H9 (cell line): ENCODE data around the gene PHOX2A. TPM values are rescaled to one million over a fixed set of nuclear protein-coding genes. Genes with fewer than 3 reads are reported as not detected.

Experiments
- DNase-seq: peaks from one replicate; pipeline ENCODE4 v3.0.0-alpha.2; 2017
- H2AFZ ChIP-seq: one replicate; pipeline ENCODE4 v1.6.1; 2013; ENCODE audit warnings: mild to moderate bottlenecking, low read length, control low read depth, moderate library complexity
- H2AK5ac ChIP-seq: 2 replicates; pipeline ENCODE4 v1.6.1; 2013; ENCODE audit warnings: low read length, control low read depth, mixed read lengths; ENCODE audit not compliant: insufficient read length
- H2BK120ac ChIP-seq: one replicate; pipeline ENCODE4 v1.6.1; 2013; ENCODE audit warnings: low read depth, mild to moderate bottlenecking, low read length, control low read depth, inconsistent platforms; ENCODE audit not compliant: poor library complexity, severe bottlenecking
- H2BK12ac ChIP-seq: 2 replicates; pipeline ENCODE4 v1.6.1; 2013; ENCODE audit warnings: low read length, control low read depth, mixed read lengths, low read depth; ENCODE audit not compliant: insufficient read length
- H2BK15ac ChIP-seq: 2 replicates; pipeline ENCODE4 v1.6.1; 2013; ENCODE audit warnings: low read depth, low read length, control low read depth
- H2BK20ac ChIP-seq: one replicate; pipeline ENCODE4 v1.6.1; 2013; ENCODE audit warnings: low read depth, mild to moderate bottlenecking, low read length, control low read depth, inconsistent platforms; ENCODE audit not compliant: poor library complexity, severe bottlenecking
- H2BK5ac ChIP-seq: 2 replicates; pipeline ENCODE4 v1.6.1; 2013; ENCODE audit warnings: low read length, control low read depth, mixed read lengths; ENCODE audit not compliant: insufficient read length
- H3K14ac ChIP-seq: 2 replicates; pipeline ENCODE4 v1.6.1; 2013; ENCODE audit warnings: low read length, control low read depth; ENCODE audit not compliant: insufficient read depth
- H3K18ac ChIP-seq: 2 replicates; pipeline ENCODE4 v1.6.1; 2013; ENCODE audit warnings: low read depth, mild to moderate bottlenecking, mixed read lengths, low read length, control low read depth; ENCODE audit not compliant: insufficient read length
- H3K23ac ChIP-seq: 2 replicates; pipeline ENCODE4 v1.6.1; 2013; ENCODE audit warnings: low read length, control low read depth, mixed read lengths, low read depth; ENCODE audit not compliant: insufficient read length
- H3K23me2 ChIP-seq: 2 replicates; pipeline ENCODE4 v1.6.1; 2013; ENCODE audit warnings: low read depth, mild to moderate bottlenecking, mixed read lengths, low read length, control low read depth; ENCODE audit not compliant: insufficient read length, poor library complexity, severe bottlenecking
- H3K27ac ChIP-seq: 2 replicates; pipeline ENCODE4 v1.5.1; 2013; ENCODE audit warnings: low read length, control low read depth, mixed read lengths, low read depth; ENCODE audit not compliant: insufficient read length
- H3K27me3 ChIP-seq: 2 replicates; pipeline ENCODE4 v1.6.1; 2013; ENCODE audit warnings: low read length, control low read depth, inconsistent platforms; ENCODE audit not compliant: insufficient read depth
- H3K4ac ChIP-seq: 2 replicates; pipeline ENCODE4 v1.6.1; 2013; ENCODE audit warnings: low read depth, mild to moderate bottlenecking, control low read depth, inconsistent platforms, low read length, moderate library complexity
- H3K4me1 ChIP-seq: 2 replicates; pipeline ENCODE4 v1.6.1; 2013; ENCODE audit warnings: low read length, control low read depth, inconsistent platforms; ENCODE audit not compliant: insufficient read depth
- H3K4me2 ChIP-seq: 2 replicates; pipeline ENCODE4 v1.6.1; 2013; ENCODE audit warnings: low read length, control low read depth, mixed read lengths; ENCODE audit not compliant: insufficient read length, insufficient read depth
- H3K56ac ChIP-seq: 2 replicates; pipeline ENCODE4 v1.6.1; 2013; ENCODE audit warnings: low read depth, mild to moderate bottlenecking, mixed read lengths, low read length, control low read depth; ENCODE audit not compliant: insufficient read length
- H3K79me1 ChIP-seq: 2 replicates; pipeline ENCODE4 v1.6.1; 2013; ENCODE audit warnings: low read depth, mild to moderate bottlenecking, moderate library complexity, low read length, control low read depth, inconsistent platforms; ENCODE audit not compliant: insufficient read depth, poor library complexity, severe bottlenecking
- H3K79me2 ChIP-seq: 2 replicates; pipeline ENCODE4 v1.6.1; 2013; ENCODE audit warnings: low read length, control low read depth, inconsistent platforms; ENCODE audit not compliant: insufficient read depth
- H3K9ac ChIP-seq: 2 replicates; pipeline ENCODE4 v1.6.1; 2013; ENCODE audit warnings: low read length, control low read depth, mixed read lengths; ENCODE audit not compliant: insufficient read length; ENCODE audit errors: extremely low read depth
- H3K9me3 ChIP-seq: one replicate; pipeline ENCODE4 v1.6.1; 2013; ENCODE audit warnings: low read depth, low read length, inconsistent platforms; ENCODE audit not compliant: control insufficient read depth
- H3T11ph ChIP-seq: one replicate; pipeline ENCODE4 v1.6.1; 2013; ENCODE audit warnings: mild to moderate bottlenecking, low read length, control low read depth, inconsistent platforms
- H4K20me1 ChIP-seq: one replicate; pipeline ENCODE4 v1.6.1; 2013; ENCODE audit not compliant: control insufficient read depth, insufficient read length, insufficient read depth
- H4K5ac ChIP-seq: 2 replicates; pipeline ENCODE4 v1.6.1; 2013; ENCODE audit warnings: low read depth, mild to moderate bottlenecking, mixed read lengths, low read length, control low read depth; ENCODE audit not compliant: insufficient read length
- H4K8ac ChIP-seq: replicated peaks from 2 replicates; pipeline ENCODE4 v1.6.1; 2013; ENCODE audit warnings: low read length, control low read depth, mixed read lengths, low read depth; ENCODE audit not compliant: insufficient read length
- H4K91ac ChIP-seq: 2 replicates; pipeline ENCODE4 v1.6.1; 2013; ENCODE audit warnings: low read depth, mild to moderate bottlenecking, moderate library complexity, mixed read lengths, low read length, control low read depth; ENCODE audit not compliant: insufficient read length
- H3K27ac Mint-ChIP-seq, 3 experiments: 2 replicates in 2 of 3; 3 replicates in 1 of 3; pipeline ENCODE4 v1.8.0; 2020 to 2021; ENCODE audit warnings: mixed read lengths in 3 of 3, mild to moderate bottlenecking in 1 of 3, moderate library complexity in 1 of 3
- H3K27me3 Mint-ChIP-seq: 2 replicates; pipeline ENCODE4 v1.8.0; 2021; ENCODE audit warnings: low read depth, mild to moderate bottlenecking, moderate library complexity, mixed read lengths
- H3K36me3 Mint-ChIP-seq, 3 experiments: 2 replicates in 2 of 3; 3 replicates in 1 of 3; pipeline ENCODE4 v1.8.0; 2020 to 2021; ENCODE audit warnings: low read depth in 3 of 3, mixed read lengths in 3 of 3; ENCODE audit not compliant: insufficient read depth in 1 of 3
- H3K4me1 Mint-ChIP-seq, 2 experiments: 2 replicates each; pipeline ENCODE4 v1.8.0; 2020; ENCODE audit warnings: mixed read lengths in 2 of 2
- H3K4me3 Mint-ChIP-seq, 2 experiments: 2 replicates in 1 of 2; 3 replicates in 1 of 2; pipeline ENCODE4 v1.8.0; 2020 to 2021; ENCODE audit warnings: mild to moderate bottlenecking in 2 of 2, mixed read lengths in 2 of 2, moderate library complexity in 1 of 2
- H3K9me3 Mint-ChIP-seq, 2 experiments: 2 replicates in 1 of 2; 3 replicates in 1 of 2; pipeline ENCODE4 v1.8.0; 2020; ENCODE audit warnings: mild to moderate bottlenecking in 2 of 2, mixed read lengths in 2 of 2, moderate library complexity in 1 of 2
- WGBS: extraction: QIAGEN DNeasy Blood & Tissue Kit; methylation state at CpG from one replicate; pipeline ENCODE4 v1.1.7; 2013; ENCODE audit warnings: missing lambda C conversion rate, low lambda C conversion rate, mixed read lengths; ENCODE audit not compliant: insufficient read length; ENCODE audit errors: extremely low coverage; 5-methylcytosine and 5-hydroxymethylcytosine counted together
- total RNA-seq: library from RNA; stranded (reverse); gene quantifications from 2 replicates; pipeline ENCODE4 v1.2.1, GENCODE V29; 2021
- TF ChIP-seq, protein P1 (sequence below): fragments of 200-600 bp; sonication (generic); conservative IDR thresholded peaks from 3 replicates; pipeline ENCODE4 v1.8.0; 2021; ENCODE audit warnings: antibody characterized with exemption, mild to moderate bottlenecking

PHOX2A gene
- total RNA-seq, 1 experiment from 2014 or later, result 1.4 TPM

DNA sequence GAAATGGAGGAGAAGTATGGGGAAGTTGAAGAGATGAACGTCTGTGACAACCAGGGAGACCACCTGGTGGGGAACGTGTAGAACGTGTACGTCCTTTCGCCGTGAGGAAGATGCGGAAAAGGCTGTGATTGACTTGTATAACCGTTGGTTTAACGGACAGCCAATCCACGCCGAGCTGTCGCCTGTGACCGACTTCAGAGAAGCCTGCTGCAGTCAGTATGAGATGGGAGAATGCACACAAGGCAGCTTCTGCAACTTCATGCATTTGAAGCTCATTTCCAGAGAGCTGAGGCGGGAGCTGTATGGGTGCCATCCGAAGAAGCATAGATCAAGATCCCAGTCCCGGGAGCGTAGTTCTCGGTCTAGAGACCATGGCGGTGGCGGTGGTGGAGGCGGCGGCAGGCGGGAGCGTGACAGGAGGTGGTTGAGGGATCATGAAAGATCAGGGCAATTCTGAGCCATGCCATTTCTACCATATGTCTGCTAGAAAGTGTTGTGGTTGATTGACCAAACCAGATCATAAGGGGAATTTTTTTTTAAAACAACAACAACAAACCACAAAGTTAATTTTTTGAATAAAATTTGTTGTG is 36.8 kb upstream of the PHOX2A start:
- H3K79me1 ChIP-seq, result no peaks in the 10 kb centered on the region
- no peak overlapping the region for H3K56ac ChIP-seq
- no peaks in the 10 kb centered on the region for H3K9me3 ChIP-seq
- TF ChIP-seq, protein P1, sequence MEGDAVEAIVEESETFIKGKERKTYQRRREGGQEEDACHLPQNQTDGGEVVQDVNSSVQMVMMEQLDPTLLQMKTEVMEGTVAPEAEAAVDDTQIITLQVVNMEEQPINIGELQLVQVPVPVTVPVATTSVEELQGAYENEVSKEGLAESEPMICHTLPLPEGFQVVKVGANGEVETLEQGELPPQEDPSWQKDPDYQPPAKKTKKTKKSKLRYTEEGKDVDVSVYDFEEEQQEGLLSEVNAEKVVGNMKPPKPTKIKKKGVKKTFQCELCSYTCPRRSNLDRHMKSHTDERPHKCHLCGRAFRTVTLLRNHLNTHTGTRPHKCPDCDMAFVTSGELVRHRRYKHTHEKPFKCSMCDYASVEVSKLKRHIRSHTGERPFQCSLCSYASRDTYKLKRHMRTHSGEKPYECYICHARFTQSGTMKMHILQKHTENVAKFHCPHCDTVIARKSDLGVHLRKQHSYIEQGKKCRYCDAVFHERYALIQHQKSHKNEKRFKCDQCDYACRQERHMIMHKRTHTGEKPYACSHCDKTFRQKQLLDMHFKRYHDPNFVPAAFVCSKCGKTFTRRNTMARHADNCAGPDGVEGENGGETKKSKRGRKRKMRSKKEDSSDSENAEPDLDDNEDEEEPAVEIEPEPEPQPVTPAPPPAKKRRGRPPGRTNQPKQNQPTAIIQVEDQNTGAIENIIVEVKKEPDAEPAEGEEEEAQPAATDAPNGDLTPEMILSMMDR, result no peak
- H4K91ac ChIP-seq, result no peak overlapping the region
- no peak overlapping the region for H4K5ac ChIP-seq
- H4K20me1 ChIP-seq, result no peaks in the 10 kb centered on the region
- H3K27me3 ChIP-seq, result no peaks in the 10 kb centered on the region
- no peak overlapping the region for H2BK15ac ChIP-seq
- no peak overlapping the region for H3K18ac ChIP-seq
- no peaks in the 10 kb centered on the region for H3K36me3 Mint-ChIP-seq
- H3K4me2 ChIP-seq, result no peak overlapping the region
- H3K4me1 Mint-ChIP-seq, result peaks cover 2 to 3% of the 10 kb centered on the region in 2 experiments; a peak in 3 of 4 replicates
- H3K14ac ChIP-seq, result no peak overlapping the region
- H3K27me3 Mint-ChIP-seq, result peaks cover 7% of the 10 kb centered on the region
- H3K23me2 ChIP-seq, result no peaks in the 10 kb centered on the region
- no peak overlapping the region for H3K9ac ChIP-seq
- H3K4ac ChIP-seq, result no peak overlapping the region
- H2BK20ac ChIP-seq, result no peak overlapping the region
- no peaks in the 10 kb centered on the region; the same call in 1 of the 2 replicates for H3K4me1 ChIP-seq
- H2BK120ac ChIP-seq, result no peak overlapping the region
- H3K27ac ChIP-seq, result no peak overlapping the region
- DNase-seq, result no peak
- H3T11ph ChIP-seq, result no peak overlapping the region
- WGBS, result no CpG with 5 or more reads among the region's 24 CpGs
- H4K8ac ChIP-seq, result no peak overlapping the region
- no peaks in the 10 kb centered on the region for H3K79me2 ChIP-seq
- no peak overlapping the region for H2BK5ac ChIP-seq
- no peak overlapping the region for H3K4me3 Mint-ChIP-seq
- H2BK12ac ChIP-seq, result no peak overlapping the region
- H3K23ac ChIP-seq, result no peak overlapping the region
- H3K9me3 Mint-ChIP-seq, result no peaks in the 10 kb centered on the region; a peak in 1 of 5 replicates
- H2AFZ ChIP-seq, result no peak overlapping the region
- no peak overlapping the region; a peak in 1 of 7 replicates for H3K27ac Mint-ChIP-seq
- H2AK5ac ChIP-seq, result no peak overlapping the region
